GM12801 (cell line): Measurements from ENCODE around the gene KLC3.

ENCODE experiments used
- TF ChIP-seq, protein P1 (sequence below): IDR thresholded peaks from one replicate; pipeline ENCODE4 v1.5.1; 2011; ENCODE audit warnings: control low read depth; ENCODE audit not compliant: insufficient read length; ENCODE audit errors: extremely low read depth

Gene KLC3

DNA sequence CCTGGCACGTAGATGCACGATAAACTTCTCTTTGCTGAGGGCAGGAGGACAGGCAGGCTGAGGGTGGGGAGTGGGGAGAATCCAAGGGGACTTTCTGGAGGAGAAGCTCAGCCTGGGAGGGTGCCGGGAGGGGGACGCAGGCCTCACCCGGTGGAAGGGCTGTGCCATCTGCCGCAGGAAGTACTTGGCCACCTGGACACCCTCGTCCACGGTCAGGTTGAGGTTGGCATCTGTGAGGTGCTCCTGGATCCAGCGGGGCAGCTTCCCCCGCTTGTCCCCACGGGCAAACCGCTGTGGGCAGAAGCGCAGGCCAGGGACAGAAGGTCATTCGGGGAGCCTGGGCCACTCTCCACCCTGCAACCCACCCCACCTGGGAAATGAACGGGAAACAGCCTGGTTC lies 11.5 kb downstream of the KLC3 start:
- TF ChIP-seq, protein P1, sequence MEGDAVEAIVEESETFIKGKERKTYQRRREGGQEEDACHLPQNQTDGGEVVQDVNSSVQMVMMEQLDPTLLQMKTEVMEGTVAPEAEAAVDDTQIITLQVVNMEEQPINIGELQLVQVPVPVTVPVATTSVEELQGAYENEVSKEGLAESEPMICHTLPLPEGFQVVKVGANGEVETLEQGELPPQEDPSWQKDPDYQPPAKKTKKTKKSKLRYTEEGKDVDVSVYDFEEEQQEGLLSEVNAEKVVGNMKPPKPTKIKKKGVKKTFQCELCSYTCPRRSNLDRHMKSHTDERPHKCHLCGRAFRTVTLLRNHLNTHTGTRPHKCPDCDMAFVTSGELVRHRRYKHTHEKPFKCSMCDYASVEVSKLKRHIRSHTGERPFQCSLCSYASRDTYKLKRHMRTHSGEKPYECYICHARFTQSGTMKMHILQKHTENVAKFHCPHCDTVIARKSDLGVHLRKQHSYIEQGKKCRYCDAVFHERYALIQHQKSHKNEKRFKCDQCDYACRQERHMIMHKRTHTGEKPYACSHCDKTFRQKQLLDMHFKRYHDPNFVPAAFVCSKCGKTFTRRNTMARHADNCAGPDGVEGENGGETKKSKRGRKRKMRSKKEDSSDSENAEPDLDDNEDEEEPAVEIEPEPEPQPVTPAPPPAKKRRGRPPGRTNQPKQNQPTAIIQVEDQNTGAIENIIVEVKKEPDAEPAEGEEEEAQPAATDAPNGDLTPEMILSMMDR: no peak

- TF ChIP-seq, protein P1: no peak
These were observed 11.9 kb downstream of the KLC3 start for GRCh38 chr19:45352471-45352870.

GRCh38 chr19:45352914-45353796 lies 12.6 kb downstream of the KLC3 start:
- TF ChIP-seq, protein P1: no peak

GRCh38 chr19:45354241-45354842 lies 13.8 kb downstream of the KLC3 start:
- TF ChIP-seq, protein P1: no peak

DNA sequence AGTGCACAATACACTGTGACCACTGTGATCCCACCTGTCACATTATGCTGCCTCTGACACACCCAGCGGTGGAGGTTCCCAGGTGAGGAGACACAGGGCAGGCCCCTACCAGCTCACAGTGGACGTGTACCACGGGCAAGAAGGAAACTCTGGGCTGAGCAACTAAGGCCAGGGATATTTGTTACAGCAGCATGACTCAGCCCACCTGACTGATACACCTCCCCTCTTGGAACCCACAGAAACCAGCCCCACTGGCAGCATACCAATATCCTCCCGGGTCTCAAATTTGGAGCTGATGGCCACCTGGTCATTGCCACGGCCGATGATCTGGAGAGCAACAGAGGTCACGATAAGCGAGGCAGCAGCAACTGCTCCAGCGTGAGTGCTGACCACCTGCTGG lies 14.9 kb downstream of the KLC3 start:
- TF ChIP-seq, protein P1: no peak

DNA sequence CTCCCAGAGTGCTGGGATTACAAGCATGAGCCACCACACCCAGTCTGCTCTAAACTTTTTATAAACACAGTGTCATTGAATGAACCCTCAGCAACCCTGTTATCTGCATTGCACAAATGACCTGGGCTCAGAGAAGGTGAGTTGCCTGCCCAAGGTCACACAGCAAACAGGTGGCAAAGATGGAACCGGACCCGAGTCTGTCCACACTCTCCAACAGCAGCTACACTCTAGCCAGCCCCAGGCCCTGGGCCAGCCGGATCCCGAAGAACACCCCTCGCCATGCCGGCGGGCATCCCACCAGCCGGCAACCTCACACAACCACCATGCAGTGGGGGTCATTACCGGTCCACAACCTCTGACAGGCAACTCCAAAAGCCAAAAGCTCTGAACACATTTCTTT lies 15.4 kb downstream of the KLC3 start:
- TF ChIP-seq, protein P1: no peak

DNA sequence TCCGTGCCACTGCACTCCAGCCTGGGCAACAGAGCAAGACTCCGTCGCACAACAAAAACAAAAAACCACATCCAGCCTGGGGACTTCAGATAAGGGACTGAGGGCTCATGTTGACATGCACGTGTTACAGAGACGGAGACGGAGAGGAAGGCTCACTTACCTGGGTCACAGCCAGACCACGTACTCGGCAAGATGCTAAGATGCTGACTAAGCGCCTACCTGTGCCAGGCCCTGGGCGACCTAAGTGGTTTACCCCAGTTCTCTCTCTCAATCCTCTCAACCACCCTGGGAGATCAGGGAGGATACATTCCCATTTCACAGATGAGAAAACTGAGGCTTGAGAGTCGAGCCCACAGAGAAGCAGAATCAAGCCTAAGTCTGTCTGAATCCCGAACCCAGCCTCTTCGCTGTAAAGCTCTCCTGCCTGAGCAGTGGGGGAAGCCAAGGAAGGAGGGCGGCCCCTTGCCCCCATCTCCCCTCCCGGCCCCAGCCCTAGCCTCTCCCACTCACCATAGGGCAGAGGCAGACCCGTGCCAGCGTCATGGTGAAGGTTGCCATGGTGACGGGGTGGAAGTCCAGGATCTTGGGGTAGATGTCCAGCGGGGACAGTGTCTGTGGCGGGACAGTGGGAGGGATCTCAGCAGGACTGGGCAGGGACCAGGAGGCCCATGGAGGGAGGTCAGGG lies 16.4 kb downstream of the KLC3 start:
- TF ChIP-seq, protein P1: no peak
